ENCODE measurements around the gene MANEAL.

GRCh38 chr1:37821481-37821880 is 27.8 kb downstream of the MANEAL start:
- TF ChIP-seq CTCF (IDR thresholded peaks at IDR 0.05) = no peak
- no peak for TF ChIP-seq ZFX (IDR thresholded peaks at IDR 0.05; ENCODE audit: borderline replicate concordance)

Measured in 22Rv1 (cell line).